ENCODE results near the gene BCR.
"Not testable (repeated sequence)": the region's sequence is repeated elsewhere in the genome, so short reads cannot be mapped to it uniquely, and the experiment has no call there.

BCR gene

GRCh38 chr22:23313791-23314567 lies 133.7 kb downstream of the BCR start:
- no peak for TF ChIP-seq CTCF (IDR thresholded peaks at IDR 0.05; ENCODE audit: control extremely low read depth, extremely low read depth, low read depth, missing control alignments)
- POLR2A ChIA-PET, result no interaction called here
- CTCF ChIA-PET, result interaction anchor here (1.2 to 2.2 kb wide), 5 partner anchors 8 to 72 kb away, joined by 3 to 20 read pairs (median 3); no protein-coding TSS in a partner anchor
- DNase-seq (ENCODE audit: extremely low spot score), result no peak

- TF ChIP-seq CTCF (IDR thresholded peaks at IDR 0.05; ENCODE audit: control extremely low read depth, extremely low read depth, low read depth, missing control alignments), result peak; percentile 75
- POLR2A ChIA-PET, result no interaction called here
- CTCF ChIA-PET, result interaction anchor here (1.2 to 2.2 kb wide), 4 partner anchors 9 to 71 kb away, joined by 3 to 20 read pairs (median 6); no protein-coding TSS in a partner anchor
- DNase-seq (ENCODE audit: extremely low spot score), result peak; percentile 70
These were observed 135.1 kb downstream of the BCR start for GRCh38 chr22:23315341-23315917.

GRCh38 chr22:23316596-23316995 lies 136.3 kb downstream of the BCR start:
- DNase-seq (ENCODE audit: extremely low spot score); POLR2A ChIA-PET: not testable (repeated sequence)
- CTCF ChIA-PET, result interaction anchor here (0.7 kb wide), 1 partner anchor 69 kb away, joined by 5 read pairs; no protein-coding TSS in a partner anchor

- DNase-seq (ENCODE audit: extremely low spot score); POLR2A ChIA-PET; CTCF ChIA-PET: not testable (repeated sequence)
These were observed 138.0 kb downstream of the BCR start for GRCh38 chr22:23318316-23318715.

GRCh38 chr22:23322497-23323080 lies 142.3 kb downstream of the BCR start:
- DNase-seq (ENCODE audit: extremely low spot score); POLR2A ChIA-PET: not testable (repeated sequence)
- CTCF ChIA-PET, result interaction anchor here (0.6 to 1.0 kb wide), 2 partner anchors 41 to 216 kb away, joined by 3 read pairs; no protein-coding TSS in a partner anchor

GRCh38 chr22:23323960-23324688 lies 143.8 kb downstream of the BCR start:
- CTCF ChIA-PET; DNase-seq (ENCODE audit: extremely low spot score); POLR2A ChIA-PET: not testable (repeated sequence)

GRCh38 chr22:23325183-23325582 lies 144.9 kb downstream of the BCR start:
- DNase-seq (ENCODE audit: extremely low spot score), result no peak
- ChIA-PET POLR2A (no interaction called here), CTCF (interaction anchor here (1.0 kb wide), 1 partner anchor 61 kb away, joined by 4 read pairs; no protein-coding TSS in a partner anchor)
- TF ChIP-seq CTCF (IDR thresholded peaks at IDR 0.05; ENCODE audit: control extremely low read depth, extremely low read depth, low read depth, missing control alignments), result no peak

GRCh38 chr22:23333822-23334221 lies 153.5 kb downstream of the BCR start:
- DNase-seq (ENCODE audit: extremely low spot score); CTCF ChIA-PET; POLR2A ChIA-PET: not testable (repeated sequence)

- CTCF ChIA-PET; DNase-seq (ENCODE audit: extremely low spot score); POLR2A ChIA-PET: not testable (repeated sequence)
These were observed 157.4 kb downstream of the BCR start for GRCh38 chr22:23337672-23338071.

GRCh38 chr22:23341942-23342695 lies 161.8 kb downstream of the BCR start:
- CTCF ChIA-PET; POLR2A ChIA-PET; DNase-seq (ENCODE audit: extremely low spot score): not testable (repeated sequence)

All from GM10248 (cell line).